Fibroblast of skin of back (primary cell): ENCODE measurements around the gene KCTD10.
A peak's percentile ranks its signal among the peaks of the same experiment; 100 is the strongest.

Source experiments
- DNase-seq: peaks from one replicate; pipeline ENCODE4 v3.0.0-alpha.2; 2013

The KCTD10 gene

GRCh38 chr12:109473006-109473405 is 4.1 kb downstream of the KCTD10 start:
- DNase-seq = no peak

GRCh38 chr12:109469517-109469916 is 7.6 kb downstream of the KCTD10 start:
- DNase-seq = no peak

- DNase-seq = no peak
These were observed 9.0 kb downstream of the KCTD10 start for GRCh38 chr12:109467978-109468676.

- no peak for DNase-seq
These were observed 10.3 kb downstream of the KCTD10 start for GRCh38 chr12:109466821-109467220.

- no peak for DNase-seq
These were observed 10.8 kb downstream of the KCTD10 start for GRCh38 chr12:109466305-109466704.

GRCh38 chr12:109464642-109465351 is 12.3 kb downstream of the KCTD10 start:
- no peak for DNase-seq

- DNase-seq = peak; percentile 40
These were observed 13.3 kb downstream of the KCTD10 start for GRCh38 chr12:109463756-109464155.

- peak; percentile 99 for DNase-seq
These were observed 14.0 kb downstream of the KCTD10 start for GRCh38 chr12:109462868-109463692.

- peak; percentile 99 for DNase-seq
These were observed 15.0 kb downstream of the KCTD10 start for GRCh38 chr12:109461846-109462756.

GRCh38 chr12:109461049-109461845 is 15.9 kb downstream of the KCTD10 start:
- DNase-seq = peak; percentile 57

GRCh38 chr12:109460538-109460937 is 16.6 kb downstream of the KCTD10 start:
- DNase-seq = no peak

GRCh38 chr12:109459247-109459646 is 17.9 kb downstream of the KCTD10 start:
- DNase-seq = no peak

GRCh38 chr12:109458771-109459208 is 18.3 kb downstream of the KCTD10 start:
- DNase-seq = peak; percentile 58

GRCh38 chr12:109458086-109458485 is 19.0 kb downstream of the KCTD10 start:
- DNase-seq = peak; percentile 57

- no peak for DNase-seq
These were observed 21.4 kb downstream of the KCTD10 start for GRCh38 chr12:109455706-109456105.

- no peak for DNase-seq
These were observed 24.6 kb downstream of the KCTD10 start for GRCh38 chr12:109452489-109452888.

GRCh38 chr12:109451400-109451799 is 25.7 kb downstream of the KCTD10 start:
- no peak for DNase-seq

GRCh38 chr12:109450980-109451379 is 26.1 kb downstream of the KCTD10 start:
- no peak for DNase-seq

- no peak for DNase-seq
These were observed 27.1 kb downstream of the KCTD10 start for GRCh38 chr12:109449845-109450532.

GRCh38 chr12:109448707-109449390 is 28.3 kb downstream of the KCTD10 start:
- no peak for DNase-seq
